ENCODE data around the gene CNTN1.

CNTN1 gene

GRCh38 chr12:40870981-40871380, 178.7 kb downstream of the CNTN1 start:
- no peak for DNase-seq

GRCh38 chr12:40874868-40875267, 182.6 kb downstream of the CNTN1 start:
- DNase-seq, result no peak

- no peak for DNase-seq
These were observed 197.1 kb downstream of the CNTN1 start for GRCh38 chr12:40889329-40889728.

- no peak for DNase-seq
These were observed 200.3 kb downstream of the CNTN1 start for GRCh38 chr12:40892528-40892927.

- no peak for DNase-seq
These were observed 206.3 kb downstream of the CNTN1 start for GRCh38 chr12:40898505-40898904.

- DNase-seq, result no peak
These were observed 210.8 kb downstream of the CNTN1 start for GRCh38 chr12:40903040-40903439.

GRCh38 chr12:40907115-40907527, 214.9 kb downstream of the CNTN1 start:
- no peak for DNase-seq

GRCh38 chr12:40911676-40912075, 219.4 kb downstream of the CNTN1 start:
- DNase-seq, result no peak

- no peak for DNase-seq
These were observed 222.9 kb downstream of the CNTN1 start for GRCh38 chr12:40915172-40915571.

GRCh38 chr12:40917561-40917960, 225.3 kb downstream of the CNTN1 start:
- no peak for DNase-seq

- DNase-seq, result no peak
These were observed 229.4 kb downstream of the CNTN1 start for GRCh38 chr12:40921563-40922163.

- DNase-seq, result no peak
These were observed 245.7 kb downstream of the CNTN1 start for GRCh38 chr12:40937891-40938290.

GRCh38 chr12:40942326-40942725, 250.1 kb downstream of the CNTN1 start:
- DNase-seq, result no peak

- DNase-seq, result no peak
These were observed 253.5 kb downstream of the CNTN1 start for GRCh38 chr12:40945772-40946171.

- no peak for DNase-seq
These were observed 254.5 kb downstream of the CNTN1 start for GRCh38 chr12:40946612-40947194.

GRCh38 chr12:40947797-40948196, 255.6 kb downstream of the CNTN1 start:
- DNase-seq, result no peak

- DNase-seq, result no peak
These were observed 260.8 kb downstream of the CNTN1 start for GRCh38 chr12:40953076-40953475.

GRCh38 chr12:40957417-40957816, 265.2 kb downstream of the CNTN1 start:
- DNase-seq, result no peak

GRCh38 chr12:40959041-40959440, 266.8 kb downstream of the CNTN1 start:
- DNase-seq, result no peak

GRCh38 chr12:40963751-40964150, 271.5 kb downstream of the CNTN1 start:
- DNase-seq, result no peak

- DNase-seq, result no peak
These were observed 277.6 kb downstream of the CNTN1 start for GRCh38 chr12:40969796-40970195.

GRCh38 chr12:40970320-40970907, 278.2 kb downstream of the CNTN1 start:
- DNase-seq, result no peak

GRCh38 chr12:40971911-40972310, 279.7 kb downstream of the CNTN1 start:
- no peak for DNase-seq

GRCh38 chr12:40976546-40976945, 284.3 kb downstream of the CNTN1 start:
- no peak for DNase-seq

Measured in activated naive CD4-positive, alpha-beta T cell treated with anti-CD3 and anti-CD28 coated beads, Interleukin-2, amount 50 U/mL, for 16 hours (primary cell).